8988T (cell line): ENCODE measurements around the gene UHRF1.
"Not testable (repeated sequence)": the region's sequence is repeated elsewhere in the genome, so short reads cannot be mapped to it uniquely, and the experiment has no call there.

Experiments
- DNase-seq: peaks from one replicate; pipeline ENCODE4 v3.0.0; 2011

UHRF1 gene

DNA sequence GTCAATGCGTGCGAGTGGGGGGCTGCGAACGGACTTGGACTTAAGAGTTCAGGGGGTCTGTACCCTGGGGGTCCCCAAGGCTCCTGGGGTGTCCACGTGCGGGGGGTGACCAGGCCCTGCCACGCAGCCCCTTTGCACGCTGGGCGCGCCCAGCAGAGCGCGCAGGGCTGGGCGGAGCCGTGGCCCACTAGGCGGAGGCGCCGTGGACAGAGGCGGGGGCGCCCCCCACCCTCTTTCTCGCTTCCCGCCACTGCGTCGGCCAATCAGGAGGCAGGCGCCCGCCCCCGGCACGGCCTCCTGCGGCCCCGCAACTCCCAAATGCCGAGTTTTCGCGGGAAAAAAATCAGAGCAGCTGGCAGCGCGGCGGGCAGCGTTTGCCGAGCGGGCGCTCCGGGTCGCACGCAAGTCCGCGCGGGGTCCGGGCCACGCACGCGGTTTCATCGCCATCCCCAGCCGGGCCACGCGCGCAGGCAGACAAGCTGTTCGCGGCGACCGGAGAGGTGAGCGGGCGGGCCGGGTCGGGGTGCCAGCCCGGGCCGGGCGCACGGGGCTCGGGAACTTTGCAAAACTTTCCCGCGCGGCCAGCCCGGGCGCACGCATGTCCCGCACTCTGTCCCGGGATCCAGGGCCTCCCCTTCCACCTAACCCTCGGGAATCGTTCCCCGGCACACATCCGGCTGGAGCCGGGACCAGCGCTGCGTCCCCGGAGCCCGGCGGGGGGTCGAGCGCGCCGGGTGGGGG is at the start of gene UHRF1:
TSS of gene UHRF1 (plus strand) at position 346 of the 741 bp plus-strand sequence. CDS start 1,385 bp downstream, outside the sequence.
- DNase-seq, result no peak

DNA sequence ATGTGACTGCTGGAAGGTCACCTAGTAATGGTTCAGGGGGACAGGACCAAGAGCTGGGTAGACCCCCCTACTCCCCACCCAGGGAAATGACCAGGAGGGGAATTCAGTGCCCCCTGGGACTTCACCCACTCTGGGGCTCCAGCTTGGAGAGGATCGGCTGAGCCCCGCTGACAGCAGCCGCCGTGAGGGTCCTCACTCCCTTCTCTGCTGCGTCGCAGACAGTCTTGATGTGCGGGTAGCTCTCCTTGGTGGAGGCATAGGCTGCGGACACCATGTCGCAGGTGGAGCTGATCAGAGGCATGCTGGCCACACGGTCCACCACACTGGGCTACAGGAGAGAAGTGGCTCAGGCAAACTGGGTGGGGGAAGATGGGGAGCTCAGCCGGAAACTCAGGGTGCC is 49.6 kb upstream of the UHRF1 start:
- DNase-seq, result no peak

DNA sequence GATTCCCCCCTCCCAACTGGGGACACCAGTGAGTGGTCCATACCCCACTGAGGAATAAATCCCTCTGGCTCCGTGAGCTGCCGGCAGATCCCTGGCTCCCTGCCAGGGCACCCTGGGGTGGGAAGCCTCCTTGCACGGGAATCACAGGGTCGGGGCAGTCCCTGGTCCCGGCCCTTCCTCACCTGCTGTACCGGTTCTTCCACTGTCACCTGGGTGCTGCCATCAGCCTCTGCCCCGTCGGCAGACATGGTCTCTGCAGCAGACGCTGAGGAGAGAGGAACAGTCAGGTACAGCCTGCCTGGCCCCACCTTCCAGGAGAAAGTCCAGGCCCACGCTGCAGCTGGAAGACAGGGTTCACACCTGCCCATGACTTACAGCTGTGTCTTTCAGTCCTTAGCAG is 48.2 kb upstream of the UHRF1 start:
- DNase-seq, result no peak

DNA sequence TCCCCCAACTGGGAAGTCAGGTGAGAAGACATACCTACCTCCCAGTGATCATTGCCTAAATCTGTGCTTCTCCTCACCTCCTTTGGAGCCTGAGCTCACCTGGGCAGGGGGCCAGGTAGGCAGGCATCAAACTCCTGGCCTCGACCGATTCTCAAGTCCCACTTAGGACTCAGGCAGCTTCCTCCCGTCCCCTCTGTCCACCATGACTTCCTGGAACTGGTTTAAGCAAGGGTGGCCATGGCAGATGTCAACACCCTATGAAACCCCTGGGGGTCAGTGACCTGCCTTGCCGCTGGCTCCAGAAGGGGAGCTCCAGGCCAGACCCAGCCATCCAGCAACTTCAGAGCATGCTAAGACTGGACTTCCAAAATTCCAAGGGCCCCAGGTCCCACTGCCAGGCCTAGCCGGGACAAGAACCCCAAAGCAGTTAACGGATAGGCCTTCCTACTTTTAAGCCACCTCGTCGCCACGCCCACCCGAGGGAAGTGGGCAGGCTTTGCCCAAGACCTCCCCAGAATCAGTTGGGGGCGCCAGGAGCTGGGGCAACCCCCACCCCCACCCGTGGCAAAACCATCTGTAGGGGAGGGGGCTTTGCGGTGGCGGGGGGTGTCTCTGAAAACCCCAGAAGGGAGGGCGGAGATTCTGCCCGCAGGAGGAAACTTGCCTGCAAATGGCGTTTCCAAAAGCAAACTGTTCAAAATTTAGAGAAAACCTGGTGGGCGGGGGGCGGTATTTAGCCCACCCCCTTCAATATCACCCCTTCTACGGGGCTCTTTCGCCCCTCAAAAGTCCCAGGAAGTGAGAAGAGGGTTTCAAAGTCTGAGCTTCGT is 42.5 kb upstream of the UHRF1 start:
- no peak for DNase-seq

- peak; percentile 88 for DNase-seq
Measured at GRCh38 chr19:4867534-4868285, 41.6 kb upstream of the UHRF1 start, which contains the start of gene PLIN3. PLIN3 (minus strand) TSS chr19:4867667; CDS start chr19:4861394, 6,273 bp downstream.

GRCh38 chr19:4868286-4868834 is 40.9 kb upstream of the UHRF1 start:
- no peak for DNase-seq

GRCh38 chr19:4870025-4870700 is 39.1 kb upstream of the UHRF1 start:
- DNase-seq, result peak; percentile 51

DNA sequence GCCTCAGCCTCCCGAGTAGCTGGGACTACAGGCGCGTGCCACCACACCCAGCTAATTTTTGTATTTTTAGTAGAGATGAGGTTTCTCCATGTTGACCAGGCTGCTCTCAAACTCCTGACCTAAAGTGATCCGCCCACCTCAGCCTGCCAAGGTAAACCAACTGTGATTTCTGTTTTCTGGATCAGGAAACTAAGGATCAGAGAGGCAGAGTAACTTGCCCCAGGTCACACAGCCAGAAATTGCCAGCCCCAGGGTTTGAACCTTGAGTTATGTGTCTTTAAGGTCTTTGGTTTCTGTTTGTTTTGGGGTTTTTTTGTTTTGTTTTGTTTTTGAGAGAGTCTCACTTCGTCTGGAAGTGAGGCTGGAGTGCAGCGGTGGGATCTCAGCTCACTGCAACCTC is 37.6 kb upstream of the UHRF1 start:
- DNase-seq, result no peak

- no peak for DNase-seq
Measured at GRCh38 chr19:4873930-4874329, 35.4 kb upstream of the UHRF1 start.

GRCh38 chr19:4877753-4878490 is 31.4 kb upstream of the UHRF1 start:
- no peak for DNase-seq

DNA sequence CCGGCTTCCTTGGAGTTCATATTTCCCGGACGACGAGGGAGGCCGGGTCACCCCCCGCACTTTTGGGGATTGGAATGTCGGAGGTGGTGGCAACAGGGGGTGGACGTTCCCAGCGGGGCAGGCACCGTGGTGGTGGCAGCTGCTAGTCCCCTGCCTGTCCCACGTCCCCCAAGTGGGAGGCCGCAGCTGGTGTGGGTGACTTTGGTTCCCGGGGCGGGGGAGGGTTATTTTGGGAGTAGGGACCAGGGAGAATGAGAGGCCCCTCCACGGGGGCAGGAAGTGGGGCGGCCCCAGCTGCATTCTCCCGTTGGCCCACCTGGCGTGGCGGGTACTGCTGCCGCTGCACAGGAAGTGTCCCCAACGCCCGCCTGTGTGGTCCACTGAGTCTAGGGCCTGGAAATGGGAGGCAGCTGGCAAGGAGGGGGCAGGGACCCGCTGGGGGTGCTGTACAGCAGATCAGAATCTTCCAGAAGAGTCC is 30.8 kb upstream of the UHRF1 start:
- no peak for DNase-seq

DNA sequence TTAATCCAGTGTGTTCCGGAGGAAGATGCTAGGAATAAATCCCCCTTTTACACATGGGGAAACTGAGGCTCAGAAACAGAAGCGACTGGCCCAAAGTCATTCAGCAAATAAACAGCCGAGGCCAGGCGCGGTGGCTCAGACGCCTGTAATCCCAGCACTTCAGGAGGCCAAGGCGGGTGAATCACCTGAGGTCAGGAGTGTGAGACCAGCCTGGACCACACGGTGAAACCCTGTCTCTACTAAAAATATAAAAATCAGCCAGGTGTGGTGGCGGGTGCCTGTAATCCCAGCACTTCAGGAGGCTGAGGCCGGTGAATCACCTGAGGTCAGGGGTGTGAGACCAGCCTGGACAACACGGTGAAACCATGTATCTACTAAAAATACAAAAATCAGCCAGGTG is 30.3 kb upstream of the UHRF1 start:
- no peak for DNase-seq

DNA sequence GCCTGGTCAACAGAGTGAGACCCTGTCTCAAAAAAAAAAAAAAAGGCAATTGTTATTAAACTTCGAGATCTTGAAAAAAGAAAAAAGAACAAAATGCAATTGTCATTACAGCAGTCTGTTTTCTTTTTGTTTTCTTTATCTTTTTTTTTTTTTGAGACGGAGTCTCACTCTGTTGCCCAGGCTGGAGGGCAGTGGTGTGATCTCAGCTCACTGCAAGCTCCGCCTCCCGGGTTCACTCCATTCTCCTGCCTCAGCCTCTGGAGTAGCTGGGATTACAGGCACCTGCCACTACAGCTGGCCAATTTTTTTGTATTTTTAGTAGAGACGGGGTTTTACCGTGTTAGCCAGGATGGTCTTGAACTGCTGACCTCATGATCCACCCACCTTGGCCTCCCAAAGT is 26.4 kb upstream of the UHRF1 start:
- DNase-seq, result not testable (repeated sequence)

DNA sequence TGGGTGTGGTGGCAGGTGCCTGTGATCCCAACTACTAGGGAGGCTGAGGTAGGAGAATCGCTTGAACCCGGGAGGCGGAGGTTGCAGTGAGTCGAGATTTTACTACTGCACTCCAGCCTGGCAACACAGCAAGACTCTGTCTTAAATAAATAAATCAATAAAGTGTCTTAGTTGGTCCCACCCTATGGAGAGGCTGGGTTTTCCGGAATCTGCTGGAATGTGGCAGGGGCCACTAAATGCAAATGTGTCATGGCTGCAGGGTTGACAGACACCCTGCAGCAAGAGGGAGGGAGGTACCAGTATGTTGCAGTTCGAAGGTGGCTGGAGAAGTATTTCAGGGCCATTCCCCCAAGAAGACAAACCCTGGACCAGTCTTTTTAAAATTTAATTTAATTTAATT is 24.3 kb upstream of the UHRF1 start:
- not testable (repeated sequence) for DNase-seq

- DNase-seq, result not testable (repeated sequence)
Measured at GRCh38 chr19:4887803-4888202, 21.5 kb upstream of the UHRF1 start.

DNA sequence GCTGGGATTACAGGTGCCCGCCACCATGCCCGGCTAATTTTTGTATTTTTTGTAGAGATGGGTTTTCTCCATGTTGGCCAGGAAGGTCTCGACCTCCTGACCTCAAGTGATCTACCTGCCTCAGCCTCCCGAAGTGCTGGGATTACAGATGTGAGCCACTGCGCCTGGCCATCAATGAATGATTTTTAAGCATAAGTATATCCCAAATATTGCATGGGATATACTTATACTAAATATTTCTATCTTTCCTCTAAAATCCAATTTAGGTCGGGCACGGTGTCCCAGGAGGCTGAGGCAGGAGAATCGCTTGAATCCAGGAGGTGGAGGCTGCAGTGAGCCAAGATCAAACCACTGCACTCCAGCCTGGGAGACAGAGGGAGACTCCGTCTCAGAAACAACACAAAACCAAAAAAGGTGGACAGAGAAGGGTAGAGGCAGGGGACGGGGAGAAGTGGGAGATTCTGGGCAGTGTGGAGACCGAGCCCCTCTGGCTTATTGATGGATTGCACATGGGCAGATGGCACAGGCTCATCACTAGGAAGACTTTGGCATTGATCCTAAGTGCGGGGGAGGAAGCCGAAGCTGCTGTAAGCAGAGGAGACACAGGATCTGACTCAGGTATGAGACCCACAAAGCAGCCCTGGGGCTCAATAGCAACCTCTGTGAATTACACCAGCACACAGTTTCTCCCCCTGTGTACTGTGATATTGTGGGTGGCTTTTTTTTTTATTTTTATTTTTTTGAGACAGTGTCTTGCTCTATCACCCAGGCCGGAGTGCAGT is 20.1 kb upstream of the UHRF1 start:
- no peak for DNase-seq

DNA sequence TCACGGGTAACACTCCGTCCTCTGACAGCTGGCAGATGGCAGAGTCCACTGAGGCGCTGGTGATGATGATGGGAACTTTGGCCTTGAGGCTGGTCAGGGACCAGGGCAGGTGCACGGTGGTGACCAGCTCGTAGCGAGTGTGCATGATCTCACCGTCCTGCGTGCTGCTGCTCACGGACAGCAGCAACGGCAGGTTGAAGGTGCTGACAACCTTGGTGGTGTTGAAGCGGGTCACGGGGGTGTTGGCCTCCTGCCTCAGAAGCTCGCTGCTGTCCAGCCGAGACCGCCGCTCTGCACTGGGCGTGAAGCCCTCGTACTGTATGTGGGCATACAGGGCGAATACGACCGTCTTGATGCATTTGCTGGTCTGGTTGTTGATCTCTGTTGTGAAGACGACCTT is 18.2 kb upstream of the UHRF1 start:
- no peak for DNase-seq

DNA sequence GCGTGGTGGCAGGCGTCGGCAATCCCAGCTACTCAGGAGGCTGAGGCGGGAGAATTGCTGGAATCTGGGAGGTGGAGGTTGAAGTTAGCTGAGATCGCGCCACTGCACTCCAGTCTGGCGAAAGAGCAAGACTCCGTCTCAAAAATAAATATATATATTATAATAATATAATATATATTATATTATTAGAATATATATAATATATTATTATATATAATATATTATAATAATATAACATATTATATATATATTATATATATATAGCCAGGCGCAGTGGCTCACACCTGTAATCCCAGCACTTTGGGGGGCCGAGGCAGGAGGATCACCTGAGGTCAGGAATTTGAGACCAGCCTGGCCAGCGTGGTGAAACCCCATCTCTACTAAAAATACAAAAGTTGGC is 16.3 kb upstream of the UHRF1 start:
- not testable (repeated sequence) for DNase-seq

- DNase-seq, result no peak
Measured at GRCh38 chr19:4896372-4896771, 12.9 kb upstream of the UHRF1 start.

DNA sequence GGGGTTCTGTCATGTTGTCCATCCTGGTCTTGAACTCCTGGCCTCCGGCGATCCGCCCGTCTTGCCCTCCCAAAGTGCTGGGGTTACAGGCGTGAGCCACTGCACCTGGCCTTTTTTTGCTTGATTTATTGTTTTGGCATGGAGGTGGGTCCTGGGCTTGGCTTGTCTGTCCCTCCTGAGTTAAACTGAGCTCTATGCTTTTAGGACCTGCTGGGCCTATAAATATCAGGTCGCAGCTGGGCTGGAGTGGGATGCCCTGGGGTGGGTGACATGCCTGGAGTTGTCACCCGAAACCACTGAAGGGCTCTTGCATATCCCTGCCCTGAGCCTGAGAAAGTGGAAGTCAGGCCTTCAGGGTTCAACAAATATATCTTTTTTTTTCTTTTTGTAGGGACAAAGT is 12.2 kb upstream of the UHRF1 start:
- DNase-seq, result no peak

- DNase-seq, result not testable (repeated sequence)
Measured at GRCh38 chr19:4900879-4901278, 8.4 kb upstream of the UHRF1 start.
